GM21367 (cell line): ENCODE data around the gene KNCN.

ENCODE experiments used
- ATAC-seq: cut with Tn5 transposase; IDR thresholded peaks from one replicate; pipeline ENCODE4 v1.9.1; 2021; ENCODE audit not compliant: unreplicated experiment

The KNCN gene

GRCh38 chr1:46506470-46507219 lies 44.8 kb downstream of the KNCN start:
- ATAC-seq: no peak

DNA sequence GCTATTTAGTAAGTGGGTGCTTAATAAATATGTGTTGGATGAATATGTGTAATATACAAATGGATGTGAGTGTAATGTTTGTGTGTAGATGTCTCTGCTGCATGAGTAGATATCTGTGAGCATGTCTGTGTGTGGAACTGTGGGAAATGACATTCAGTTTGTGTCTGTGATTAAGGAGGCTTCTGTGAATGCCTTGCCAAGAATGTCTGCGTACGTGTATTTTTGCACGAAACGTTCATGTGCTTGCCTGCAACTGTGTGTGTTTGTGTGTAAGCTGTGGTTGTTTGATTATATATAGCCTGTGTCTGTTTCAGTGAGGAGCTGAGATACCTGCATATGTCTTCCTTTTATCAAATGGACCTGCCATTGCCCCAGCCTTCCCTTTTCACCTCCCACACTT lies 48.0 kb downstream of the KNCN start:
- no peak for ATAC-seq

- no peak for ATAC-seq
Observed at GRCh38 chr1:46501528-46501927, 49.9 kb downstream of the KNCN start.

DNA sequence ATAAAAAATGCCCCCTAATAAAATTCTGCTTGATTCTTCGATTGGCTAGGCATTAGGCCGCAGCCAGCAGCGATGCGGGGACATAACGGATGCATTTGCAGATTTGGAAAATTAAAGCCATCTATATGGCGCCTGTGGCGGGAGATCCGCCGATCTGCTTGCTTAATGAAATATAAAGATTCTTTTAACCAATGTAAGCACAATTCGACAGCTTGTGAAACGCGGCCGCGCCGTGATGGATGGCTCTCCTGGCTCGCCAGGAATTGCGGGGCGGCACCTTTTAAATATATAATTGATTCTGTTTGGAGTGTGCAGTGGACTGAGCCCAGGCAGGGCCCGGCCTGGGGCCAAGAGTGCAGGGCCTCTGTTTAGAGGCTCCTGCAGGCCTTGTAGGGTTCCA lies 53.8 kb downstream of the KNCN start:
- no peak for ATAC-seq

- no peak for ATAC-seq
Observed at GRCh38 chr1:46497020-46497419, 54.4 kb downstream of the KNCN start.

GRCh38 chr1:46496505-46496904 lies 54.9 kb downstream of the KNCN start:
- no peak for ATAC-seq

GRCh38 chr1:46495778-46496177 lies 55.7 kb downstream of the KNCN start:
- ATAC-seq: no peak
